Stromal cell of bone marrow (primary cell): ENCODE results near the gene SLC22A31.
A peak's percentile ranks its signal among the peaks of the same experiment; 100 is the strongest.
"Not testable (repeated sequence)": the region's sequence is repeated elsewhere in the genome, so short reads cannot be mapped to it uniquely, and the experiment has no call there.

Experiments used
- DNase-seq: peaks from one replicate; pipeline ENCODE4 v3.0.0-alpha.2; 2012; ENCODE audit warnings: low read depth

Gene SLC22A31

DNA sequence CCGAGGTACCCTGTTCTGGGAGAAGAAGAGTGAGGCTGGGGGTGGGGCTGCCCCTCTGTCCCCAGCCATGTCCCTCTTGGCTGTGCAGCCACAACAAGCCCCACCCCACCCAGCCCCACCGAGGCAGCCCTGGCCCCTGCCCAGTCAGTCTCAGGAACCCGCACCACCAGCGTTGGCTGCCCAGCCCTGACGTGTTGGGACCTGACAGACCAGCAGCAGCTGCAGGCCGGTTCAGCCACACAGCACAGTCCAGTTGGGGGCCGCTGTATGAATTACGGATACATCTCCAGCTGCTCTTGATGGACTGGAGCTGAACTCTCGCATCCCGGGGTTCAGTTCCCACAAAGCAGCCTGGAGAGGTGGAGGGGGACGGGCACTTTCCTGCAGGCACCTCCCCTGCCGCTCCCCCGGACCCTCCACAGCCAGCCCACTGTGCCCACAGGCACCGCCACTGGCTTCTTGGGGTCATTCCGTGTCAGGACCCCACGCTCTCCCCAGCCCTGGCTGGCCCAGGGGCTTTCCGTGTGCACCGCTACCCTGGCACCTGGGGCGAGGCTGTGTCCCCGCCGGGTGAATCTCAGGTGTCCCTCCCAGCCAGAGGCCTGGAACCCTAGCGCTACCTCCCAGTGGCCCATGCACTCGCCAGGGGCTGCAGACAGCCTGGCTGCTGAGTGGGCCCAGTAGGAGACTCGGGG lies 21.7 kb downstream of the SLC22A31 start:
- DNase-seq, result no peak

DNA sequence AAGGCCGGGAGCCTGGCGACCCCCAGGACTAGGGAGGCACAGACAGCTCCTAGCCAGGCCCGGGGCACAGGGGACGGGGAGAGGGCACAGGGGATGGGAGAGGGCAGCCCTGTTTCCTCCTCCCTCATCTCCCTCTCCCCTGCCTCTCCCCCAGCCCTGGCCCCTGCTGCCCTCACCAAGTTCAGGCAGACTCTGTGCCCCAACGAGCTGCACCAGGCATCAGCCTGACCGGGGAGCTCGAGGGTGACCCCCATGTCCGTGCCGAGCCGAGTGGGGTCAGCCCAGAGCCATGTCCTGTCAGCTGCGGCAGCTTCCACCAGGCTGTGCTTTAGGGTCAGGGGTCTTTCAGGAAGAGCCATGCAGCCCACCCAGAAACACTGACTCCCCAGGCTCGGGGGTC lies 22.8 kb downstream of the SLC22A31 start:
- DNase-seq, result no peak

GRCh38 chr16:89176717-89177116 lies 23.6 kb downstream of the SLC22A31 start:
- no peak for DNase-seq

- no peak for DNase-seq
These were observed 24.1 kb downstream of the SLC22A31 start for GRCh38 chr16:89176147-89176690.

DNA sequence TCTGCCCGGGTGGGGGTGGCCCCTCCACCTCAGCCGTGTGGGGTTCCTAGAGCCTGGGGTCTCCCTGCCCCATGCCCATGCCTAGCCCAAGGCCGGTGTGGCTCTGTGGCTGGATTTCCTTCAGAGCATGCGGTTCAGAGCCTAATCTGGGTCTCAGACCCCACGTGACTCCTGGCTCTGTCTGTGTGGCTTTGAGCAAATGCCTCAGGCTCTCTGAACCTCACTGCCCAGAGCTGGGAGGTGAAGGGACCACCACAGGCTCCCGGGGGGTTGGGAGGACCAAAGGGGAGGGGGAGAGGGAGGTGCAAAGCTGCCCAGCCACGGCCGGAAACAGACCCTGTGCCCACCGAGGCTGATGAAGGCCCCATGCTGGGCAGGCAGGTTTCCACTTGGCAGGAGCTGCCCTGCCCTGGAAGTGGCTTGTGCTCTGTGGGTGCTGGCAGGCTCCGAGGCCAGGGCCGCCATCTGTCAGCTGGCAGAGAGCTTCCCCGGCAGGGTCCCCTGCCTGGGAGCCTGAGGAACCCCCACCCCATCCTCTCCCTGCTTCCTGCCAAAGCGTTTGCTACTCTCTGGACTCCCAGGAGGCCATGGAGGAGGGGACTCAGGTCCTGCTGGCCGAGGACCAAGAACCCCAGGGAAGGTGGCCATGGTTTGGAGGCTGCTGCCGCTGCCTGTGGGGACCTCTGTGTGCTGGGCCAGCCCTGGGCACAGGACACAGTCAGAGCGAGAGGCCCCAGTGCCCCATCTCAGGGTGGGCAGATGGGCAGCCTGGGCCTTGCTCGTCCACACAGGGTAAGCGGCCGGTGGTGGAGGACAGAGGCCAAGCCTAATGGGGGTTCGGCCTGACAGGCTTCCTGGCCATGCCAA lies 24.8 kb downstream of the SLC22A31 start:
- DNase-seq, result no peak

- DNase-seq, result no peak
These were observed 25.5 kb downstream of the SLC22A31 start for GRCh38 chr16:89174877-89175276.

- DNase-seq, result no peak
These were observed 26.1 kb downstream of the SLC22A31 start for GRCh38 chr16:89174055-89174827.

DNA sequence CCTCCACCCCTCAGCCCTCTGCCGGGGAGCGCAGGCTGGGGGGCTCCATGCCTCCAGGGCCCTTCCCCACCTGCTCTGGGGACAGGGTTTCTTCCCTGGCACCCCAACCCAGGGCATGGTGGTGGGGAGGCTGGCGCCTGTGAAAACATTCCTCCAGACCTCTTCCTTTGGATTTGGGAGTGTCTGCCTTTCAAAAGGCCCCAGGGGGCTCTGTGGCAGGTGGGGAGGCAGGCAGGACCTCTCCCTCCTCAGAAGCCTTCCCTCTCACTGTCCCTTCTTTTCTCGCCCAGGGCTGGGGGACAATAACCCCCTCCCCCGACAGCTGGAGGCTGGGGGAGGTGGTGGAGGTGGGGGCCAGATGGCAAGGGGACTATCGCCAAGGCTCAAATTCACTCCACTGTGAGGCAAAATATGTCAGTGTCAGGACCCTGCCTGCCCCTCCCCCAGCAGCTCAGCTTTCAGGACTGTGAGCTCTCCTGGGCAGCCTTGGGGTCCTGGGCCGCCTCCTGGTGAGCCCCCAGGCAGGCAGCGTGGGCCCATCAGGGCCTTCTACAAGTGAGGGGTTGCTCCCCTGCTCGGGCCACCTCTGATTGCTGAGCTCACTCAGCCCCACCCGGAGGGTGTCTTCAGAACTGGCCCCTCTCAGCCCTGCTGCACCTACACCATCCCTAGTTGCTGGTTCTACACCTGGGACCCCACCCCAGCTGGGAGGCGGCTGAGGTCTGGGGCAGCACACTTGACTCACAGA lies 27.0 kb downstream of the SLC22A31 start:
- DNase-seq, result no peak

GRCh38 chr16:89172528-89173173 lies 27.7 kb downstream of the SLC22A31 start:
- DNase-seq, result no peak

GRCh38 chr16:89172171-89172527 lies 28.2 kb downstream of the SLC22A31 start:
- no peak for DNase-seq

GRCh38 chr16:89171216-89172170 lies 28.8 kb downstream of the SLC22A31 start, which contains the start of gene CDH15:
Gene CDH15, plus strand, starts transcription at chr16:89171748. Its CDS starts 84 bp downstream, at chr16:89171832.
- DNase-seq, result peak; percentile 66

GRCh38 chr16:89170346-89171215 lies 29.8 kb downstream of the SLC22A31 start:
- DNase-seq, result no peak

DNA sequence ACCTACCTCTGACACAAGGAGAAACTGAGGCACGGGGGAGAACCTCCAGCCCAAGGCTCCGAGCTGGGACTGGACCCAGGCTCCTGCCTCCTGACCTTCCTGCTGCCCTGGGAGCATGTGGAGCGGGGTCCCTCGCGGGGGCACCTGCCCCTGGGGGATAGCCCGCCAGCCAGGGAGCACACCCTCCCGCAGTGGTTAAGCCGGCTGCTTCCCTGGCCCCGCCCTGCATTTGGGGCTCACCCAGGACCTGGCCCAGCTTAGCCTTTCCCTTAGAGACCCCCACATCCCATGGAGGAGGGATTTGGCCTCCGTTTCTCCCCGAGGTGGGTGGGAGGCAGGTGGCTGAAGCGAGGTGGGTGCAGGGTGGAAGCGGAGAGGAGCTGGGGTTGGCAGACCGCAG lies 30.6 kb downstream of the SLC22A31 start:
- no peak for DNase-seq

GRCh38 chr16:89168381-89169189 lies 31.8 kb downstream of the SLC22A31 start:
- DNase-seq, result no peak

GRCh38 chr16:89167425-89167941 lies 32.9 kb downstream of the SLC22A31 start:
- no peak for DNase-seq

DNA sequence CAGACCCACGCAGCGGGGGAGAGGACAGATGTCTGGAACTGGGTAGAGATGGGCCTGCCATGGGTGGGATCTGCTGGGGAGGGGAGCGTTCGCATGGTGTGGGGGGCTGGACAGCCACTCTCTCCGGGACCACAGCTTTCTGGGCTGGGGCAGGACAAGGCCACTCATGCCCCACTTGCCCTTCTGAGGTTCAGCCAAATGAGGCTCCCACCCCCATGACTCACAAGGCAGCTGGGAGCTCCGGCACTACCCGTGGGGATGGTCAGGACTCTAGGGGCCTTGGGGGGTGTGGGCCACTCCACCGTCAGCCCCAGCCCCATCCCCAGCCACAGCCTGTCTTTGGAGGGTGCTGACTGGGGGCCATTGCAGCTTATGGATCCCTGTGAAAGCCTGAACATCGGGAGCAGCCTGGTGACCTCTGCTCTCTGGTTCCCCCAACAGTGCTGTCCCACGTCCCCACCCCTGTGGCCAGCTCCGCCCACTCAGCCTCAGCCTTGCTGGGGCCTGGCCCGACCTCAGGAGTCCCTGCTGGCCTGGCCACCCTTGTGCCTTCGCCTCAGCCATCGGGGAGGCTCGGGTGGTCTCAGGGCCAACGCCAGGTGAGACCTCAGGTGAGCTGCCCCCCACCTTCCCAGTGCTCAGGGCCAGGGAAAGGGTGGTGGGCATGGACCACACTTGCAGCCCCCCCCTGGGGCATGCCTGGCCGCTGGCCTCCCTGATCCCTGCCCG lies 33.5 kb downstream of the SLC22A31 start:
- no peak for DNase-seq

- not testable (repeated sequence) for DNase-seq
These were observed 34.7 kb downstream of the SLC22A31 start for GRCh38 chr16:89165681-89165979.
